ENCODE measurements around the gene CCSER1. TPM values are rescaled to one million over a fixed set of nuclear protein-coding genes. Genes with fewer than 3 reads are reported as not detected.
"Not testable (repeated sequence)": the region's sequence is repeated elsewhere in the genome, so short reads cannot be mapped to it uniquely, and the experiment has no call there.

Gene CCSER1
- total RNA-seq, 4 donors from 2014 or later = 27.5 to 66.5 (median 54.3) TPM

GRCh38 chr4:91304292-91304691, 1177.1 kb downstream of the CCSER1 start:
- TF ChIP-seq POLR2A (IDR thresholded peaks at IDR 0.05) = no peak
- TF ChIP-seq, protein P1, sequence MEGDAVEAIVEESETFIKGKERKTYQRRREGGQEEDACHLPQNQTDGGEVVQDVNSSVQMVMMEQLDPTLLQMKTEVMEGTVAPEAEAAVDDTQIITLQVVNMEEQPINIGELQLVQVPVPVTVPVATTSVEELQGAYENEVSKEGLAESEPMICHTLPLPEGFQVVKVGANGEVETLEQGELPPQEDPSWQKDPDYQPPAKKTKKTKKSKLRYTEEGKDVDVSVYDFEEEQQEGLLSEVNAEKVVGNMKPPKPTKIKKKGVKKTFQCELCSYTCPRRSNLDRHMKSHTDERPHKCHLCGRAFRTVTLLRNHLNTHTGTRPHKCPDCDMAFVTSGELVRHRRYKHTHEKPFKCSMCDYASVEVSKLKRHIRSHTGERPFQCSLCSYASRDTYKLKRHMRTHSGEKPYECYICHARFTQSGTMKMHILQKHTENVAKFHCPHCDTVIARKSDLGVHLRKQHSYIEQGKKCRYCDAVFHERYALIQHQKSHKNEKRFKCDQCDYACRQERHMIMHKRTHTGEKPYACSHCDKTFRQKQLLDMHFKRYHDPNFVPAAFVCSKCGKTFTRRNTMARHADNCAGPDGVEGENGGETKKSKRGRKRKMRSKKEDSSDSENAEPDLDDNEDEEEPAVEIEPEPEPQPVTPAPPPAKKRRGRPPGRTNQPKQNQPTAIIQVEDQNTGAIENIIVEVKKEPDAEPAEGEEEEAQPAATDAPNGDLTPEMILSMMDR (IDR thresholded peaks at IDR 0.05) = no peak
- Histone ChIP-seq H3K27me3 (no peaks in the 10 kb centered on the region), H3K36me3 (no peaks in the 10 kb centered on the region), H3K9me3 (no peaks in the 10 kb centered on the region), H3K4me3 (no peak overlapping the region), H3K4me1 (no peaks in the 10 kb centered on the region), H3K27ac (no peak overlapping the region)
- DNase-seq = no peak

DNA sequence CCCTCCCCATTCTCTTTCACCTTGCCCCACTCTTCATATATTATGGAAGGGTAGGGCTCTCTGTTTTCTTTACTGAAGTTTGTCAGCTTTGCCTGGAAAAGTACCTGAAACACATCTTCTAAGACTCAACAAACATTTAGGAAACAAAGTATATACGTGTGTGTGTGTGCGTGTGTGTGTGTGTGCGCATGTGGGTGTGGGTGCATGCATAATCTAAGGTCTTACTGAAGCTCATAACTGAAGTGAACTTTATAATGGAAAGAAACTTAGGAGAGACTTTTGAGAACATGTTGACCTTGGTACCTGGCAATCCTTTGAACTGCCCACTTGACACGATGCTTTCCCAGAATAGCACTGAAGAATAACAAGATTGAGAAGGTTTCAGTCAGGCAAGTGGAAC, 1190.2 kb downstream of the CCSER1 start:
- H3K9me3 ChIP-seq = no peaks in the 10 kb centered on the region
- no peak for DNase-seq
- H3K27me3 ChIP-seq = no peaks in the 10 kb centered on the region
- H3K4me3 ChIP-seq = no peak overlapping the region
- H3K27ac ChIP-seq = no peak overlapping the region
- no peaks in the 10 kb centered on the region for H3K4me1 ChIP-seq
- TF ChIP-seq, protein P1 (IDR thresholded peaks at IDR 0.05) = no peak
- no peak for TF ChIP-seq POLR2A (IDR thresholded peaks at IDR 0.05)
- no peaks in the 10 kb centered on the region for H3K36me3 ChIP-seq

DNA sequence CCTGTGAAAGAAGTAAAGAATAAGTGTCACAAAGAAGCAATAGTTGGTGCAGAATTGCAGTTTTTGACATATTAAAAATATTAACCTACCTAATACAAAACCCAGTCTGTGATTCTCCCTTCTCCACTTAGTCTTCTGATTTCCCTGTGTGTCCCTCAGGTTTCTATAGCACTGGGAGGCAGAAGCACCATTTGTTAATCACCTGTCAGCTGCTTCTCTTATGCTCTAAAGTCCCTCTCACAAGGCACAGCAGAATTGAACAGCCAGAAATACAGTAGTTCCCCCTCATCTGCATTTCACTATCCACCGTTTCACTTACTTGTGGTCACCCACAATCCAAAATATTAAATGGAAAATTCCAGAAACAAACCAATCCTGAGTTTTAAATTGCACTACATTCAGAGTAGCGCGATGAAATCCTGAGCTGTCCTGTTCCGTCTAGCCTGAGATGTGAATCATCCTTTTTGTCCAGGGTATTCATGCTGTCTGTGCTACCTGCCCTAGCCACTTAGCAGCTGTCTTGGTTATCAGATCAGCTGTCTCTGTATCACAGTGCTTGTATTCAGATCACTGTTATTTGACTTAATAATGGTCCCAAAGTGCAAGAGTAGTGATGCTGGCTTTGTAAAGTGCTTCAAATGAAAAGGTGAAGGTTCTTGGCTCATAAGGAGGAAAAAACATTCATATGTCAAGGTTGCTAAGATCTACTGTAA, 1192.5 kb downstream of the CCSER1 start:
- H3K36me3 ChIP-seq = no peaks in the 10 kb centered on the region
- no peak for TF ChIP-seq POLR2A (IDR thresholded peaks at IDR 0.05)
- TF ChIP-seq, protein P1 (IDR thresholded peaks at IDR 0.05) = no peak
- no peaks in the 10 kb centered on the region for H3K27me3 ChIP-seq
- no peaks in the 10 kb centered on the region for H3K9me3 ChIP-seq
- no peak overlapping the region for H3K27ac ChIP-seq
- H3K4me3 ChIP-seq = no peak overlapping the region
- H3K4me1 ChIP-seq = no peaks in the 10 kb centered on the region
- DNase-seq = no peak

DNA sequence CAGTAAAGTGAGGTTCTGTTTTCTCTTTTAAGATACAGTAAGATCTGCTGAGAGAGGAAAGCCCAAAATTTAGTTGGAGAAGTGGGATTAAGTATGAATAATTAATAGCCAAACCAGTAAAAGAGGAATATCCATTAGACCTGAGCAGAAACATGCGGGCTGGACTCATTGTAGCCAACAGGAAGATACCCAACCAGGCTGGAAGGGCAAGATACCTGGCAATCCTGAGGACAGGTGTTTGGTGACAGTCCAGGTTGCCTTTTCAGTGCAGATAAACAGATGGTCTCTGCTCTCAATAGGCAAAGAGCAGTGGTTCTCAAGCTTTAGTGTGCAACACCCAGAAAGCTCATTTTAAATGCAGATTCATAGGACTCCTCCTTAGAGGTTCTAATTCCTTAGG, 1195.8 kb downstream of the CCSER1 start:
- Histone ChIP-seq H3K27ac (no peak overlapping the region), H3K4me3 (no peak overlapping the region), H3K27me3 (no peaks in the 10 kb centered on the region), H3K36me3 (no peaks in the 10 kb centered on the region), H3K9me3 (peaks cover 0 to 10% (median 0%) of the 10 kb centered on the region in 4 donors), H3K4me1 (no peaks in the 10 kb centered on the region)
- TF ChIP-seq, protein P1 (IDR thresholded peaks at IDR 0.05) = no peak
- no peak for TF ChIP-seq POLR2A (IDR thresholded peaks at IDR 0.05)
- DNase-seq = no peak

GRCh38 chr4:91325495-91325894, 1198.3 kb downstream of the CCSER1 start:
- H3K27ac ChIP-seq = no peak overlapping the region
- peaks cover 0 to 10% (median 0%) of the 10 kb centered on the region in 4 donors for H3K9me3 ChIP-seq
- no peaks in the 10 kb centered on the region for H3K4me1 ChIP-seq
- peak in 1 of 3 donors; percentile 48 for DNase-seq
- H3K27me3 ChIP-seq = no peaks in the 10 kb centered on the region
- TF ChIP-seq, protein P1 (IDR thresholded peaks at IDR 0.05) = no peak
- TF ChIP-seq POLR2A (IDR thresholded peaks at IDR 0.05) = no peak
- H3K36me3 ChIP-seq = no peaks in the 10 kb centered on the region
- no peak overlapping the region for H3K4me3 ChIP-seq

- not testable (repeated sequence) for DNase-seq, H3K36me3 ChIP-seq, H3K4me3 ChIP-seq, H3K9me3 ChIP-seq, H3K27me3 ChIP-seq, H3K4me1 ChIP-seq, H3K27ac ChIP-seq
Measured at GRCh38 chr4:91326167-91326566, 1199.0 kb downstream of the CCSER1 start.
